Measurements from ENCODE around the gene FOXN4.

GRCh38 chr12:109330282-109331230, 21.5 kb upstream of the FOXN4 start:
- no peak for TF ChIP-seq AFF4 (CRISPR knock-in tag; IDR thresholded peaks at IDR 0.05; ENCODE audit: borderline replicate concordance)
- TF ChIP-seq CTCF (IDR thresholded peaks at IDR 0.05): no peak
- TF ChIP-seq TEAD1 (CRISPR knock-in tag; IDR thresholded peaks at IDR 0.05): no peak
- TF ChIP-seq MAX (CRISPR knock-in tag; IDR thresholded peaks at IDR 0.05): no peak
- no peak for TF ChIP-seq E2F5 (CRISPR knock-in tag; IDR thresholded peaks at IDR 0.05)
- TF ChIP-seq JUN (CRISPR knock-in tag; IDR thresholded peaks at IDR 0.05): no peak
- TF ChIP-seq, protein P1, sequence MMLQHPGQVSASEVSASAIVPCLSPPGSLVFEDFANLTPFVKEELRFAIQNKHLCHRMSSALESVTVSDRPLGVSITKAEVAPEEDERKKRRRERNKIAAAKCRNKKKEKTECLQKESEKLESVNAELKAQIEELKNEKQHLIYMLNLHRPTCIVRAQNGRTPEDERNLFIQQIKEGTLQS (CRISPR knock-in tag; conservative IDR thresholded peaks at IDR 0.05): no peak
- no peak for TF ChIP-seq GTF2I (CRISPR knock-in tag; conservative IDR thresholded peaks at IDR 0.05)
- no peak for TF ChIP-seq ZNF416 (CRISPR knock-in tag; IDR thresholded peaks at IDR 0.05)
- TF ChIP-seq, protein P2, sequence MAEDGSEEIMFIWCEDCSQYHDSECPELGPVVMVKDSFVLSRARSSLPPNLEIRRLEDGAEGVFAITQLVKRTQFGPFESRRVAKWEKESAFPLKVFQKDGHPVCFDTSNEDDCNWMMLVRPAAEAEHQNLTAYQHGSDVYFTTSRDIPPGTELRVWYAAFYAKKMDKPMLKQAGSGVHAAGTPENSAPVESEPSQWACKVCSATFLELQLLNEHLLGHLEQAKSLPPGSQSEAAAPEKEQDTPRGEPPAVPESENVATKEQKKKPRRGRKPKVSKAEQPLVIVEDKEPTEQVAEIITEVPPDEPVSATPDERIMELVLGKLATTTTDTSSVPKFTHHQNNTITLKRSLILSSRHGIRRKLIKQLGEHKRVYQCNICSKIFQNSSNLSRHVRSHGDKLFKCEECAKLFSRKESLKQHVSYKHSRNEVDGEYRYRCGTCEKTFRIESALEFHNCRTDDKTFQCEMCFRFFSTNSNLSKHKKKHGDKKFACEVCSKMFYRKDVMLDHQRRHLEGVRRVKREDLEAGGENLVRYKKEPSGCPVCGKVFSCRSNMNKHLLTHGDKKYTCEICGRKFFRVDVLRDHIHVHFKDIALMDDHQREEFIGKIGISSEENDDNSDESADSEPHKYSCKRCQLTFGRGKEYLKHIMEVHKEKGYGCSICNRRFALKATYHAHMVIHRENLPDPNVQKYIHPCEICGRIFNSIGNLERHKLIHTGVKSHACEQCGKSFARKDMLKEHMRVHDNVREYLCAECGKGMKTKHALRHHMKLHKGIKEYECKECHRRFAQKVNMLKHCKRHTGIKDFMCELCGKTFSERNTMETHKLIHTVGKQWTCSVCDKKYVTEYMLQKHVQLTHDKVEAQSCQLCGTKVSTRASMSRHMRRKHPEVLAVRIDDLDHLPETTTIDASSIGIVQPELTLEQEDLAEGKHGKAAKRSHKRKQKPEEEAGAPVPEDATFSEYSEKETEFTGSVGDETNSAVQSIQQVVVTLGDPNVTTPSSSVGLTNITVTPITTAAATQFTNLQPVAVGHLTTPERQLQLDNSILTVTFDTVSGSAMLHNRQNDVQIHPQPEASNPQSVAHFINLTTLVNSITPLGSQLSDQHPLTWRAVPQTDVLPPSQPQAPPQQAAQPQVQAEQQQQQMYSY (CRISPR knock-in tag; IDR thresholded peaks at IDR 0.05): no peak

All from WTC11 (cell line).